CD14-positive monocyte (primary cell): ENCODE data around the gene ELOB. TPM values are rescaled to one million over a fixed set of nuclear protein-coding genes. Genes with fewer than 3 reads are reported as not detected.

Experiments
- DNase-seq, 3 donors: peaks; one replicate each; pipeline ENCODE4 v3.0.0-alpha.2; 2011 to 2022
- H2AFZ ChIP-seq: 2 replicates; pipeline ENCODE4 v1.6.0; 2012; ENCODE audit warnings: mild to moderate bottlenecking, low read depth, low read length, inconsistent platforms; ENCODE audit not compliant: insufficient read depth, poor library complexity, severe bottlenecking
- H3K27ac ChIP-seq, 2 donors: 1 replicate in 1 of 2; 2 replicates in 1 of 2; pipeline ENCODE4 v1.5.1; 2012 to 2013; ENCODE audit warnings: low read length in 2 of 2, control low read depth in 1 of 2, inconsistent platforms in 1 of 2, low read depth in 1 of 2, mild to moderate bottlenecking in 1 of 2
- H3K27me3 ChIP-seq, 2 donors: one replicate each; pipeline versions ENCODE4 v1.6.0 to v1.6.1; 2011 to 2013; ENCODE audit warnings: low read length in 2 of 2; ENCODE audit not compliant: control insufficient read depth in 2 of 2, insufficient read depth in 2 of 2
- H3K36me3 ChIP-seq, 2 donors: replicated peaks in 1 of 2; 1 replicate in 1 of 2; 2 replicates in 1 of 2; pipeline versions ENCODE4 v1.5.1 to v1.6.1; 2012 to 2013; ENCODE audit warnings: low read length in 2 of 2, control low read depth in 1 of 2, inconsistent platforms in 1 of 2, mild to moderate bottlenecking in 1 of 2; ENCODE audit not compliant: insufficient read depth in 2 of 2, control insufficient read depth in 1 of 2
- H3K4me1 ChIP-seq, 2 donors: 1 replicate in 1 of 2; 2 replicates in 1 of 2; pipeline versions ENCODE4 v1.5.1 to v1.6.1; 2012 to 2013; ENCODE audit warnings: low read length in 2 of 2, control low read depth in 1 of 2, inconsistent platforms in 1 of 2, mild to moderate bottlenecking in 1 of 2, moderate library complexity in 1 of 2; ENCODE audit not compliant: insufficient read depth in 2 of 2, control insufficient read depth in 1 of 2
- H3K4me2 ChIP-seq: replicated peaks from 2 replicates; pipeline ENCODE3; 2012; ENCODE audit warnings: low read length, moderate library complexity, mild to moderate bottlenecking; ENCODE audit not compliant: poor library complexity, severe bottlenecking; ENCODE audit errors: extremely low read depth
- H3K4me3 ChIP-seq, 3 experiments: fragments of 200-600 bp in 1 of 3; sonication (generic) in 1 of 3; replicated peaks in 1 of 3; 1 replicate in 2 of 3; 2 replicates in 1 of 3; pipeline ENCODE4 v1.5.1; 2011 to 2013; ENCODE audit warnings: low read length in 3 of 3, mild to moderate bottlenecking in 3 of 3, control low read depth in 2 of 3, low read depth in 2 of 3, inconsistent platforms in 1 of 3, moderate library complexity in 1 of 3
- H3K79me2 ChIP-seq: 2 replicates; pipeline ENCODE4 v1.6.0; 2012; ENCODE audit warnings: mild to moderate bottlenecking, control low read depth, inconsistent platforms, low read length, moderate library complexity; ENCODE audit not compliant: insufficient read depth
- H3K9ac ChIP-seq: 2 replicates; pipeline ENCODE4 v1.6.0; 2017; ENCODE audit warnings: low read length, mild to moderate bottlenecking; ENCODE audit not compliant: insufficient read depth, poor library complexity, severe bottlenecking
- H3K9me3 ChIP-seq, 2 donors: replicated peaks in 1 of 2; 1 replicate in 1 of 2; 2 replicates in 1 of 2; pipeline versions ENCODE4 v1.5.1 to v1.6.1; 2012 to 2013; ENCODE audit warnings: low read length in 2 of 2, control low read depth in 1 of 2; ENCODE audit not compliant: control insufficient read depth in 1 of 2, insufficient read depth in 1 of 2
- H4K20me1 ChIP-seq: 2 replicates; pipeline ENCODE4 v1.6.0; 2012; ENCODE audit warnings: mild to moderate bottlenecking, low read length, control low read depth, moderate library complexity; ENCODE audit not compliant: insufficient read depth
- H3K27ac Mint-ChIP-seq, 7 donors: one replicate each; pipeline ENCODE4 v1.8.0; 2020; ENCODE audit warnings: mild to moderate bottlenecking in 7 of 7, mixed read lengths in 7 of 7, moderate library complexity in 6 of 7, inconsistent platforms in 2 of 7
- H3K27me3 Mint-ChIP-seq, 3 donors: one replicate each; pipeline ENCODE4 v1.8.0; 2021 to 2022; ENCODE audit warnings: low read depth in 3 of 3, mild to moderate bottlenecking in 3 of 3, mixed read lengths in 3 of 3, moderate library complexity in 3 of 3, inconsistent platforms in 1 of 3
- H3K36me3 Mint-ChIP-seq, 2 donors: one replicate each; pipeline ENCODE4 v1.8.0; 2020; ENCODE audit warnings: mixed read lengths in 2 of 2, inconsistent platforms in 1 of 2, mild to moderate bottlenecking in 1 of 2
- H3K4me1 Mint-ChIP-seq: one replicate; pipeline ENCODE4 v1.8.0; 2020; ENCODE audit warnings: mild to moderate bottlenecking, mixed read lengths
- H3K4me3 Mint-ChIP-seq, 2 donors: one replicate each; pipeline ENCODE4 v1.8.0; 2020; ENCODE audit warnings: mild to moderate bottlenecking in 2 of 2, mixed read lengths in 2 of 2, moderate library complexity in 1 of 2
- H3K9me3 Mint-ChIP-seq, 7 donors: one replicate each; pipeline ENCODE4 v1.8.0; 2020 to 2022; ENCODE audit warnings: mixed read lengths in 7 of 7, mild to moderate bottlenecking in 6 of 7, moderate library complexity in 6 of 7, inconsistent platforms in 2 of 7
- CTCF ChIP-seq: fragments of 200-600 bp; IDR thresholded peaks from one replicate; pipeline ENCODE4 v1.8.0; 2022; ENCODE audit warnings: antibody characterized with exemption, mild to moderate bottlenecking
- WGBS: methylation state at CpG from one replicate; pipeline ENCODE4 v1.1.5; 2013; ENCODE audit warnings: missing lambda C conversion rate; ENCODE audit not compliant: insufficient coverage; 5-methylcytosine and 5-hydroxymethylcytosine counted together
- intact Hi-C, 2 donors: fragments of 100-400 bp; cut with micrococcal nuclease; formaldehyde crosslinking; loops; one replicate each; pipeline versions ENCODE4 v1.15.0 to v1.15.1; 2023
- polyA plus RNA-seq, 3 donors: library from polyadenylated mRNA; depleted of rRNA in 1 of 3; unstranded in 2 of 3; stranded (reverse) in 1 of 3; fragments of 300-500 nt in 2 of 3; fragments of >200 nt in 1 of 3; fragmentation: Illumina TruSeq in 2 of 3; gene quantifications; 1 replicate in 2 of 3; 2 replicates in 1 of 3; pipeline ENCODE4 v1.2.3, GENCODE V29; 2012 to 2021

Gene ELOB
- polyA plus RNA-seq, 3 donors = 150 to 405 (median 363) TPM

GRCh38 chr16:2741168-2741567 lies 35.9 kb downstream of the ELOB start:
- no peaks in the 10 kb centered on the region for H4K20me1 ChIP-seq
- no peaks in the 10 kb centered on the region for H3K9me3 ChIP-seq
- WGBS = 100% methylated on average over 2 of the region's 4 CpGs
- no peaks in the 10 kb centered on the region for H3K27me3 ChIP-seq
- no peak overlapping the region for H3K4me2 ChIP-seq
- Mint-ChIP-seq H3K9me3 (no peaks in the 10 kb centered on the region), H3K4me3 (no peak overlapping the region), H3K4me1 (no peaks in the 10 kb centered on the region), H3K36me3 (no peaks in the 10 kb centered on the region), H3K27ac (no peak overlapping the region), H3K27me3 (peaks cover 0 to 5% (median 3%) of the 10 kb centered on the region in 3 donors)
- no peak overlapping the region for H3K27ac ChIP-seq
- intact Hi-C loops = no loop called here
- no peak for DNase-seq
- no peak for TF ChIP-seq CTCF
- H3K4me3 ChIP-seq = no peak overlapping the region
- no peak overlapping the region for H3K9ac ChIP-seq
- H2AFZ ChIP-seq = no peak overlapping the region
- no peaks in the 10 kb centered on the region for H3K36me3 ChIP-seq
- no peaks in the 10 kb centered on the region for H3K4me1 ChIP-seq
- H3K79me2 ChIP-seq = no peaks in the 10 kb centered on the region

GRCh38 chr16:2740476-2740875 lies 36.6 kb downstream of the ELOB start:
- H3K4me1 ChIP-seq = no peaks in the 10 kb centered on the region
- Mint-ChIP-seq H3K36me3 (no peaks in the 10 kb centered on the region), H3K4me1 (no peaks in the 10 kb centered on the region), H3K27me3 (peaks cover 0 to 5% (median 3%) of the 10 kb centered on the region in 3 donors), H3K9me3 (no peaks in the 10 kb centered on the region), H3K27ac (no peak overlapping the region), H3K4me3 (no peak overlapping the region)
- TF ChIP-seq CTCF = no peak
- H3K4me3 ChIP-seq = no peak overlapping the region
- no peaks in the 10 kb centered on the region for H3K9me3 ChIP-seq
- H3K27ac ChIP-seq = no peak overlapping the region
- H2AFZ ChIP-seq = no peak overlapping the region
- no peaks in the 10 kb centered on the region for H4K20me1 ChIP-seq
- H3K36me3 ChIP-seq = no peaks in the 10 kb centered on the region
- H3K4me2 ChIP-seq = no peak overlapping the region
- H3K9ac ChIP-seq = no peak overlapping the region
- WGBS = 91% methylated on average over 5 of the region's 6 CpGs
- no peak for DNase-seq
- no peaks in the 10 kb centered on the region for H3K79me2 ChIP-seq
- intact Hi-C loops = no loop called here
- no peaks in the 10 kb centered on the region for H3K27me3 ChIP-seq
